ENCODE measurements around the gene KAZN.

KAZN gene

GRCh38 chr1:15094719-15095495 is 496.4 kb downstream of the KAZN start:
- ATAC-seq: no peak

DNA sequence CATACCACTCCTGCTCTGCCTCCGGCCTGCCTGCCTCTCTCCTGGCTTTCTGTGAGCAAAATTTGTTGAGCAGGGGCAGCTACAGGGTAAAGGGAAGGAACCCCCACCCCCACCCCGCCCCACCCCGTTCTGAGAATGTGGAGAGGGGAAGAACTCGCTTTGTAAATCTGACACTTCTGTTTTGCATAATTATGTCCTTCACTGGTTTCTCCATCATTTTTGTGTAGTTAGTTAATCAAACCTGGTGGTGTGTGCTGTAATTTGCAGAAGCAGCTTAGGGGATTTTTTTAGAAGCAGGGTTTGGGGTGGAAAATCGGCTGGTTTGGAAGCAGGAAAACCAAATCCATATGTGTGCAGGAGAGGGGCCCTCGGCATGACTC is 497.0 kb downstream of the KAZN start:
- ATAC-seq: no peak
- DNase-seq: no peak

More at GRCh38 chr1:15094719-15095495, 496.4 kb downstream of the KAZN start:
- no peak for DNase-seq

- no peak for ATAC-seq
- no peak for DNase-seq
Observed at GRCh38 chr1:15096293-15096692, 497.8 kb downstream of the KAZN start.

DNA sequence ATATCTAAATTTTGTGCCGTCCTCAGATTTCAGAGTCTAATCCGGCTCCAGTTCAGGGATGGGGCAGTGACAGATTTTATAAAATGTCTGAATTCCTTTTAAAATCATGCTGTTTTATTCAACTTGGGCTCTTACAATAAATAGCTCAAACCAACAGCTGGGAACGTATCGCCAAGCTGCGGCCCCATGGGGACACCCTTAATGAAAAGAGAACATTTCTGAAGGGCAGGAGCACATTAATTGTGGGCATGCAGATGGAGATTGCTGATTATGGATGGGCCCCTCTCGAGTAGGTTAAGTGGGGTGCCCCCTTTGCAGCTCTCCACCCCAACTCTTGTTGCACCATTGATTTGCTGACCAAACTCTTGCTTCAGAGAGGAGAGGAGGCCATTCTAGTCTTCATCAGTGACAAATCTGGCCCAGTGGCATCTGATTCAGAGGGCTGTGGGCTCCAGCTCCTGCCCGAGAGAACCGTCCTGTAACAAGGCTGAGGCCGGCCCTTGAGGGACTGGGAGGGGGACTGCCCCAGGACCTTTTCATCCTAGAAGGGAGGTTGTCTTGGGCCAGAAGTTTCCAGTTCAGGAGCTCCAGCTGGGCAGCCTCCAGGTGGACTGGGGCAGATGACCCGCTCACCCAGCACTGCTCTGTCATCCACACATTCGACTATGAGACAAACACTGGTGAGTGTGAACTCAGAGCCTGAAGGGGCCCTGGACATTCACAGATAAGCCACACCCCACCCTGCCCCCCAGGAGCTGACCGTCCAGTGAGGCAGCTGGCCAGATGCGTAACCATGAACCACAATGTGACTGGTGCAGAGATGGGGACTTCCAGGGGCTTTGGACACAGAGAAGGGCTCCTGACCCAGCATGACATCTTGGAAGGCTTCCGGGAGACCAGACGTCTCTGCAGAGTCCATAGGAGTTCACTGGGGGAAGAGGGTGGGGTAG is 500.0 kb downstream of the KAZN start:
- ATAC-seq (no peak), DNase-seq (no peak)

DNA sequence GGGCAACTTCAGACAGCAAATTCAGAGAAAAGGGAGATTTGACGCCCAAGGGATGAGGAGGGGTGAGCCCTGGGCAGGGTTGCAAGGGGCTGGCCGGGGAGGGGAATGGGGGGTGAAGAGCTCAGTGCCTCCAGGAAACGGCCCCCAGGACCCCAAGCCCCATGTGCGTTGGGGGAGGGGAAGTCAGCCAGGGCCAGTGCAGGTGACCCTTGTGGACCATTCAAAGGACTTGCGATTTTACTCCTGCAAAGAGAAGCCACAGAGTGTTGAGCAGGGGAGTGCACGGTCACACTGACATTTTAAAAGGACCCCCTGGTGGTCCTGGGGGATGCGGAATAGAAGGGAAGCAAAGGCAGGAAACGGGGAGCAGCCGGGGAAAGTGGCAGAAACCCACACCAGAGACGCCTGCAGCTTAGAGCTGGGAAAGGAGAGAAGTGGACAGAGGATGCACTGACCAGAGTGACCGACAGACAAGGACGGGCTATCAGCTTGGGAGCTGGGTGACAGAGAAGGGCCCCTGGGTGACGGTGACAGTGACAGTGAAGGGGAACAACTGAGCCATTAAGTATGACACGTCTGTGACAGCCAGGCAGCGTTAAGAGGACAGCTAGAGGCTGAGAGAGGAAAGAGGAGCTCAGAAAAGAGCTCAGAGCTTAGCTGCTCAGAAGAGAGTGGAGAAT is 501.1 kb downstream of the KAZN start:
- DNase-seq (no peak), ATAC-seq (no peak)

GRCh38 chr1:15100121-15100879 is 501.8 kb downstream of the KAZN start:
- DNase-seq: peak; percentile 60
- ATAC-seq: no peak

GRCh38 chr1:15100880-15101760 is 502.6 kb downstream of the KAZN start:
- no peak for ATAC-seq
- DNase-seq: no peak

DNA sequence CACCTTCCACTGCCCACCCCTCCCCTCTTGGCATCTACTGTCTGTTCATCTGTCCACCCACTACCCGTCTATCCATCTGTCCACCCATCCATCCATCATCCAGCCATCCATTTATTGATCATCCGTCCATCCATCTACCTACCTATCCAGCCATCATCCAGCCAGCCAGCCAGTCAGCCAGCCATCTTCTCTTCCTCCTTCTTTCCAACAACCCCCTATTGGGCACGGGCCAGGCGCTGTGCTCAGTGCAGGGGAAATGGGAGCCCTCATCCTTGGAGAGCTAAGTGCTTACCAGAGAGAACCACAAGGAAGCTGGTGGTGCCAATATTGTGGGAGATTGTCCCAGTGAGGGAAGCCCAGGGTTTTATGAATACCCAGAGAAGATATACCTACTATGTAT is 503.3 kb downstream of the KAZN start:
- no peak for DNase-seq
- no peak for ATAC-seq

DNA sequence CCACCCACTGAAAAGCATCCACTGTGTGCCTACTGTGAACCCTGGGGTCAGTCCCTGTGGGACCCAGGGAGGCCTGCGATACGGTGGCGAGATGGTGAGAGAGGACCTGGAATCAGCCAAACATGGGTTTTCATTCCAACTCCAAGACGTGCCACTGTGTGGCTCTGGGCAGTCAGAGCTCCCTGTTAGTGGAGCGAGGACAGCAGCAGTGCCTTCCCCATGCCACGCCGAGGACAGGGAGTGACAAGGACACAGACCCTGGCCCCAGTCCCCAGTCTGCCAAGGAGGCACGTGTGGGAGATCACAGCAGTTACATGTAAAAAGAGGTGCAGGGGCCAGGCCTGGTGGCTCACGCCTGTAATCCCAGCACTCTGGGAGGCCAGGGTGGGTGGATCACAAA is 504.2 kb downstream of the KAZN start:
- DNase-seq (no peak), ATAC-seq (no peak)

GRCh38 chr1:15103211-15103610 is 504.7 kb downstream of the KAZN start:
- DNase-seq (no peak), ATAC-seq (no peak)

DNA sequence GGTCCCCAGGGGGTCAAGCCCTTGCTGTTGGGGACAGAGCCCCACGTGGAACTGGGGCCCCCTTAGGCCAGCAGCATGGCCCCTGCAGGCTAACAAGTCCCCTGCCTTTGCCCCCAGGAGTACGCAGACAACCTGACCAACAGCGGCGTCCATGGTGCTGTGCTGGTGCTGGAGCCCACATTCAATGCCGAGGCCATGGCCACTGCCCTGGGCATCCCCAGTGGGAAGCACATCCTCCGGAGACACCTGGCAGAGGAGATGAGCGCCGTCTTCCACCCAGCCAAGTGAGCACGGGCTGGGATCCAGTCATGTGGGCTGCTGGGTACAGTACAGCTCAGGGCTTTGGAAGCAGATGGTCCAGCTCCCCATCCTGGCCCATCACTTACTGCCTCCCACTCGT is 505.4 kb downstream of the KAZN start:
- DNase-seq: no peak
- ATAC-seq: no peak

GRCh38 chr1:15104768-15105167 is 506.3 kb downstream of the KAZN start:
- ATAC-seq (no peak), DNase-seq (no peak)

DNA sequence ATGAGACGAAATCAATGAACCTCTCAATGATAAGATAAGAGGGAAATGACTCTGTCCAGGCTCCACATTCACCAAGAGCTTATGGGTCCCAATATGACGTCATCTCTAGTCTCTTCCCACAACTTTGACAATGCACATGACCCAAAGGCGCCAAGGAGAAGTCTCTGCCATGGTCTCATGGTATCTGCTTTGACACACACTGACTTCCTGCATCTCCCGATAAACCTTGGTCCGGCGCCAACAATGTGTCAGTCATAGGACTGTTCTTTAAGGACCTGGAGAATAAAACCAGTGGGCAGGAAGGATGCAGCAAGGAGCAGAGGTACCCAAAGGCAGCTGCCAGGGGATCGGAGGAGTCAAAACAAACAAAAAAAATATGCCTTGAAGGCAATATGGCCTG is 508.1 kb downstream of the KAZN start:
- DNase-seq (no peak), ATAC-seq (no peak)

GRCh38 chr1:15107058-15107687 is 508.7 kb downstream of the KAZN start:
- ATAC-seq (no peak), DNase-seq (no peak)

GRCh38 chr1:15107911-15108310 is 509.4 kb downstream of the KAZN start:
- DNase-seq (no peak), ATAC-seq (no peak)

DNA sequence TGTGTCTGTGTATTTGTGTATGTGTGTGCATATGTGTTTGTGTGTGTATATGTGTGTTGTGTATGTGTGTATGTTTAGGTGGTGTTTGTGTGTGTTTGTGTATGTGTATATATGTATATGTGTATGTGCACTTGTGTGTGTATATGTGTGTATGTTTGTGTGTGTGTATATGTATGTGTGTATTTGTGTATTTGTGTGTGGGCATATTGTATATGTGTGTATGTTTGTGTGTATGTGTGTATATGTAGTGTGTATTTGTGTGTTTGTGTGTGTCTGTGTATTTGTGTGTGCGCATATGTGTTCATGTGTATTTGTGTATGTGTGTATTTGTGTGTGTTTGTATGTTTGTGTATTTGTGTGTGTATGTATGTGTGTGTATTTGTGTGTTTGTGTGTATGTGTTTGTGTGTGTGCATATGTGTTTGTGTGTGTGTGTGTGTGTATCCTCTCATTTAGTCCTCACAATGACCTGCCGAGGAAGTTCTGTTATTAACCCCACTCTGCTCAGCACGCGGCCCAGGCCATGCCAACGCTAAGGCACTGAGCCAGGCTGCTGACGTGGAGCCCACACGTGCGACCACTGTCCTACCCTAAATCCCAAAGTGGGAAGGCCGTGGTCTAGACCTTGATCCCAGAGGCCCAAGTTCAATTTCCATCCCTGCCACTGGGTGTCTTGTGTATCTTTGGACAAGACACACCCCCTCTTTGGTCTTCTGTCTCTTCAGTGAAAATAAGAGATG is 511.8 kb downstream of the KAZN start:
- DNase-seq (no peak), ATAC-seq (no peak)

DNA sequence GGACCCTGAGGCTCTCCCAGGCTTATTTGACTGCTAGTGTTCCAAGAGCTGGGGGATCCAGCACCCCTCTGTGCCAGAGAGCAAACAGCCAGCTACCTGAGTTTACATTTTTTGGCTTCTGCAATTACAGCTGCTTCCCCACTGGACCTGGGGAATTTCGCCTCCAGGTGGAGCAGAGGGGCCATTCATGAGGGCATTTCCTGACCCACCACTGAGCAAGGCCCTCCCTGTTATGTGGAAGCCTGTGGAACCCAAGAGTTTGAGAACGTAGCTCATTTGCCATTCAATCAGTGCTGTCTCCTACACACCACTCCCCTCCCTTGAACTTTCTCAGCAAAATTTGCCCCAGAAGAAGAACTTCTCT is 512.4 kb downstream of the KAZN start:
- DNase-seq (no peak), ATAC-seq (no peak)

- no peak for ATAC-seq
- DNase-seq: no peak
Observed at GRCh38 chr1:15113146-15113545, 514.7 kb downstream of the KAZN start.

DNA sequence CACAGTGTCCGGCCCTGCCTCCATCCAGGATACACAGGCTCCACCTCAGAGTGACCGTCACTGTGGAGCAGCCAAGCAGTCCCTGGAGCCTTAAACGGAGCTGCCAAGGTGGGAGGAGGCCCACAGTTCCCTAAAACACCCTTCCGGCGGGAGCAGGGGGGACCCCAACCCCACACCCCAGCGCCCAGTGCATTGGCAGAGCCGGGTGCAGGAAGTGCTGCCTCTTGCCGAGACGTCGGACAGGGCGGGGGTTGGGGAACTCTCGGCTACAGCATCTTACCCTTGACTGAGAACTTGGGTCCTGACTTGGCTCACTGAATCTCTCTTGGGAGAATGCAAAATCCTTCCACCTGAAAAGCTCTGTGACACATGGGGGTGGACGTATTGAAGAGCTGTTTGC is 516.4 kb downstream of the KAZN start:
- no peak for ATAC-seq
- DNase-seq: no peak
